ENCODE data around the gene TWF1. TPM values are rescaled to one million over a fixed set of nuclear protein-coding genes. Genes with fewer than 3 reads are reported as not detected.

Gene TWF1
- total and polyA plus RNA-seq, 4 donors, result 33.1 to 80.1 (median 48.7) TPM

GRCh38 chr12:43812926-43813325 is 6.8 kb upstream of the TWF1 start:
- Histone ChIP-seq H3K9me3 (ENCODE audit: control insufficient read depth in 4 of 4, insufficient read depth in 3 of 4, low read length in 3 of 4) (no peaks in the 10 kb centered on the region), H3K27me3 (ENCODE audit: control insufficient read depth in 3 of 3, insufficient read depth in 3 of 3, low read length in 2 of 3) (peaks cover 0 to 28% (median 3%) of the 10 kb centered on the region in 3 donors), H3K27ac (ENCODE audit: low read depth in 1 of 2, low read length in 1 of 2) (no peak overlapping the region), H3K36me3 (ENCODE audit: control insufficient read depth in 4 of 4, insufficient read depth in 4 of 4, low read length in 4 of 4) (no peaks in the 10 kb centered on the region), H3K9ac (ENCODE audit: insufficient read depth in 1 of 2, low read length in 2 of 2) (no peak overlapping the region), H3K4me3 (no peak overlapping the region), H3K4me1 (ENCODE audit: control insufficient read depth in 5 of 5, insufficient read depth in 5 of 5, low read length in 5 of 5) (no peaks in the 10 kb centered on the region)
- no peak for TF ChIP-seq CTCF (IDR thresholded peaks at IDR 0.05; ENCODE audit: control extremely low read depth, extremely low read depth)
- no peak for ATAC-seq (ENCODE audit: insufficient read depth, low FRiP score)
- 97 to 98% methylated on average over 4 of the region's 4 CpGs for WGBS, 2 donors
- DNase-seq, result no peak

- WGBS, 2 donors, result 90 to 92% methylated on average over 2 of the region's 2 CpGs
- no peak overlapping the region for H3K9ac ChIP-seq (ENCODE audit: insufficient read depth in 1 of 2, low read length in 2 of 2)
Observed at GRCh38 chr12:43812057-43812456, 5.9 kb upstream of the TWF1 start.

GRCh38 chr12:43807386-43807785 is 1.3 kb upstream of the TWF1 start:
- H3K27me3 ChIP-seq (ENCODE audit: control insufficient read depth in 3 of 3, insufficient read depth in 3 of 3, low read length in 2 of 3), result peaks cover 0 to 18% (median 2%) of the 10 kb centered on the region in 3 donors
- 33 to 75% methylated on average over 3 of the region's 3 CpGs for WGBS, 2 donors
- no peak overlapping the region for H3K4me3 ChIP-seq
- H3K27ac ChIP-seq (ENCODE audit: low read depth in 1 of 2, low read length in 1 of 2), result no peak overlapping the region
- ATAC-seq (ENCODE audit: insufficient read depth, low FRiP score) (no peak), DNase-seq (peak in 1 of 3 donors; percentile 4)
- no peak for TF ChIP-seq CTCF (IDR thresholded peaks at IDR 0.05; ENCODE audit: control extremely low read depth, extremely low read depth)
- H3K4me1 ChIP-seq (ENCODE audit: control insufficient read depth in 5 of 5, insufficient read depth in 5 of 5, low read length in 5 of 5), result peaks cover 0 to 18% (median 0%) of the 10 kb centered on the region in 5 donors
- H3K9ac ChIP-seq (ENCODE audit: insufficient read depth in 1 of 2, low read length in 2 of 2), result no peak overlapping the region
- H3K36me3 ChIP-seq (ENCODE audit: control insufficient read depth in 4 of 4, insufficient read depth in 4 of 4, low read length in 4 of 4), result no peaks in the 10 kb centered on the region
- no peaks in the 10 kb centered on the region for H3K9me3 ChIP-seq (ENCODE audit: control insufficient read depth in 4 of 4, insufficient read depth in 3 of 4, low read length in 3 of 4)

More at GRCh38 chr12:43812057-43812456, 5.9 kb upstream of the TWF1 start:
- Histone ChIP-seq H3K27me3 (ENCODE audit: control insufficient read depth in 3 of 3, insufficient read depth in 3 of 3, low read length in 2 of 3) (peaks cover 0 to 28% (median 3%) of the 10 kb centered on the region in 3 donors), H3K36me3 (ENCODE audit: control insufficient read depth in 4 of 4, insufficient read depth in 4 of 4, low read length in 4 of 4) (no peaks in the 10 kb centered on the region), H3K4me3 (no peak overlapping the region), H3K9me3 (ENCODE audit: control insufficient read depth in 4 of 4, insufficient read depth in 3 of 4, low read length in 3 of 4) (no peaks in the 10 kb centered on the region), H3K27ac (ENCODE audit: low read depth in 1 of 2, low read length in 1 of 2) (no peak overlapping the region), H3K4me1 (ENCODE audit: control insufficient read depth in 5 of 5, insufficient read depth in 5 of 5, low read length in 5 of 5) (peaks cover 0 to 3% (median 0%) of the 10 kb centered on the region in 5 donors)
- DNase-seq (no peak), ATAC-seq (ENCODE audit: insufficient read depth, low FRiP score) (no peak)
- no peak for TF ChIP-seq CTCF (IDR thresholded peaks at IDR 0.05; ENCODE audit: control extremely low read depth, extremely low read depth)

- 2 to 5% methylated on average over 3 of the region's 3 CpGs for WGBS, 2 donors
- peaks cover 0 to 18% (median 0%) of the 10 kb centered on the region in 3 donors for H3K27me3 ChIP-seq (ENCODE audit: control insufficient read depth in 3 of 3, insufficient read depth in 3 of 3, low read length in 2 of 3)
- no peak for TF ChIP-seq CTCF (IDR thresholded peaks at IDR 0.05; ENCODE audit: control extremely low read depth, extremely low read depth)
- peaks cover 0 to 18% (median 0%) of the 10 kb centered on the region in 5 donors for H3K4me1 ChIP-seq (ENCODE audit: control insufficient read depth in 5 of 5, insufficient read depth in 5 of 5, low read length in 5 of 5)
- H3K27ac ChIP-seq (ENCODE audit: low read depth in 1 of 2, low read length in 1 of 2), result peak overlapping the region in 1 of 2 donors; percentile 94
- H3K9me3 ChIP-seq (ENCODE audit: control insufficient read depth in 4 of 4, insufficient read depth in 3 of 4, low read length in 3 of 4), result no peaks in the 10 kb centered on the region
- ATAC-seq (ENCODE audit: insufficient read depth, low FRiP score) (no peak), DNase-seq (no peak)
- H3K36me3 ChIP-seq (ENCODE audit: control insufficient read depth in 4 of 4, insufficient read depth in 4 of 4, low read length in 4 of 4), result no peaks in the 10 kb centered on the region
- peak overlapping the region; percentile 67 to 91 for H3K9ac ChIP-seq (ENCODE audit: insufficient read depth in 1 of 2, low read length in 2 of 2)
- H3K4me3 ChIP-seq, result no peak overlapping the region
Observed at GRCh38 chr12:43806737-43807072, 588 bp upstream of the TWF1 start.
